Stimulated activated CD8-positive, alpha-beta memory T cell treated with anti-CD3 and anti-CD28 coated beads, Interleukin-7, amount 100 ng/mL, for 48 hours (primary cell): ENCODE results near the gene RIMS1.
"Not testable (repeated sequence)": the region's sequence is repeated elsewhere in the genome, so short reads cannot be mapped to it uniquely, and the experiment has no call there.

Source experiments
- DNase-seq, 2 donors: peaks; one replicate each; pipeline ENCODE4 v3.0.0-alpha.2; 2020; ENCODE audit warnings: low read depth in 1 of 2; ENCODE audit errors: extremely low read depth in 1 of 2

RIMS1 gene

GRCh38 chr6:71982389-71982788 lies 96.0 kb downstream of the RIMS1 start:
- DNase-seq: no peak

GRCh38 chr6:71983131-71983530 lies 96.8 kb downstream of the RIMS1 start:
- DNase-seq: no peak

GRCh38 chr6:71994705-71995271 lies 108.4 kb downstream of the RIMS1 start:
- no peak for DNase-seq

DNA sequence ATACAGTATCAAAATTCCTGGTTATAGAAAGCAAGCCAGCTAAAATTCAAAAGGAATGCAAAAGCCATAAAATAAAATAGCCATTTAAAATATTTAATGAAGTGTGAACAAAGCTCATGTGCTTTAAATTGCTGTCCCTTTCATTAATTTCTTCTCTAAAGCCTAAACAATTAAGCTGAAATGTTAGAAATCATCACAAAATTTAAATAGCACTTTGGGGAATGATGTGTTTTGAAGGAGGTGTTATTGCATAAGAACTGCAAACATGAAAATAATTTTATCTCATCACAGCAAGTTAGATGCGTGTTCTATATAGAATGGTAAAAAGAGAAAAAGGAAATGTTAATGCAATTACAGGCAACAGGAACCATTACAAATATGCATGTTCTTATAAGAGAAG lies 111.0 kb downstream of the RIMS1 start:
- no peak for DNase-seq

DNA sequence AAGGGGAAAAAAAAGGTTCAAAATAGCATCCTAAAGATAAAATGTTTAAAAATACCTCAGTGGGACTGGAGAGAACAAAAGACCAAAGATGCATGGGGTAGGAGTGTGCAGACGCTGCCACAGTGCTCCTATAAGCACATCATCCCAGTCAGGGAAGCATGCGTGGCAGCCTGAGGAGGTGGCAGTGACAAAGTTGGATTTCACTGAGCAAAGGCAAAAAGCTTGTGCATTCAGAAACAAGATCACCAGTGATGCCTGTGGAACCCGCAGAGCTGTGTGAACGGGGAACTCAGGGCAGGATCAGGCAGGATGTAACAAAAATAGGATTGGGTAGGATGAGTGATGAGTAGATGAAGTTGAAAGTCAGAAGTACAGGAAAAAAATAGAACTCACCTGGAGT lies 116.1 kb downstream of the RIMS1 start:
- DNase-seq: no peak

GRCh38 chr6:72006591-72006990 lies 120.2 kb downstream of the RIMS1 start:
- DNase-seq: not testable (repeated sequence)

GRCh38 chr6:72022830-72023229 lies 136.5 kb downstream of the RIMS1 start:
- DNase-seq: no peak

DNA sequence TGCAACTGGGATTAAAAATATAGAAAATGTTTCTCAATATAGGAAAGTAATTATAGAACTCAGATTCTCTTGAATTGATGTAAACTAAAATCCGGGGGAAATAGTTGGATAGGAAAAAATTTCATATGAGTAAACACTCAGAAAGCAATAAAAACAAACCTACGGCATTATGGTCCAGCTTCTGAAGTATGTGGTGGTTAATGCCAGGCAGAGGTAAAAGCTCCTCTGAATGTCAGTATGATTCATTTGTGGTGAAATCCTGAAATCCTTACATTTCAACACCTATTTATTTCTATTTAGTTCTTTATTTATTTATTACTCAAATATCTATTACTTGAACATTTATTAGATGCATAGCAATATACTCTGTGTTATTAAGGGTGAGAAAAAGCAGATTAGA lies 145.1 kb downstream of the RIMS1 start:
- no peak for DNase-seq

GRCh38 chr6:72032086-72032485 lies 145.7 kb downstream of the RIMS1 start:
- DNase-seq: no peak

DNA sequence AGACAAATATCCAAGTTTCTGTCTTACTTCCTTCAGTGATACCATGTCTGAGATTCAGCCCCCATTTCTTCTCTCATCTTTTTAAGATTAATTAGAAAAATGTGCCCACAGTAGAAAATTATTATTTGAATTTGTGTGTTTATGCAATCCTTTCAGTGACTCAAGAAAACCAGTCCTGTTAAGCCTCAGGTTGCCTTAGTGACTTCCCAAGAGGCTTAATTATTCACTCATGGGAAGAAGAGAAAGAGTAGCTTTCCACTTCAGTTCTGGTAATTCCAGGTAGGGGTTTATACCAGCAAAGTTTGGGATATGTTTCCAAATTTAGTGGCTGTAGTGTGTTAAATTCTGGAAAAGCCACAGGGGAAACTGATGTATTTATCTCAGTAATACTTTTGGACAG lies 149.1 kb downstream of the RIMS1 start:
- no peak for DNase-seq

- DNase-seq: no peak
These were observed 149.6 kb downstream of the RIMS1 start for GRCh38 chr6:72035966-72036365.

DNA sequence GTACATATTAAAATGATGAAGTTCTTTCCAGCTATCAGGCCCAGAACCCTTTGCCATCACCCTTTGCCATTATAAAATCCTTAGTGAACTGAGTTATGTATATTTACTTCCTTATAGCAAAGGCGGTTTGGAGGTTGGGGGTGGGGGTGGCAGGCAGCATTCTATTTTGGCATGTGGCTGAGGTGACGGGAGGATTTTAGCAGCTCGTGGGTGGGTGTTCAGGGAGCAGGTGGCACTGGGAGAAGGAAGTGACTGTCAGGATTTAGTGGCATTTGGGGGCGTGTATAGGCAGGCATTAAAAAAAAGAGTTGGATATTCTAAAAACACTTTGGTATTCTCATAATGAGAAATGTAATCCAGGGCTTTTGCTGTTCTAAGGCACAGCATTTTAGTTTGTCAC lies 150.7 kb downstream of the RIMS1 start:
- no peak for DNase-seq

DNA sequence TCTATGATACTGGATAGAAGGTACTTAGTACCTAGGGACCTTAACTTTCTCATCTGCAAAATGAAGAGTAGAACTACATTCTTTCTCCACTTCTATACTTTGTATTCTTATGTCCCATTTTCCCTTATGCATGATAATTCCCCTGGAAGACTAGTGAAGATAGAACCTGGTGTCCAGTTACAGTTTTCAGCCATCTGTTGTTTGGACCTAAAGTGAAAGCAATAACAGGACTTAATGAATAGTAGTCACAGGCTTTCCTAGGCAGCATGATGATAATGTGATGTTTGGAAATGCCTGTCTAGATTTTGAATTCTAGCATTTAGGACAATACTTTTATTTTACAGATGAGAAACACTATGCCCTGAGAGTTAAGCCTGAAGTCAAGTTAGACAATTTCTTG lies 153.8 kb downstream of the RIMS1 start:
- DNase-seq: no peak

DNA sequence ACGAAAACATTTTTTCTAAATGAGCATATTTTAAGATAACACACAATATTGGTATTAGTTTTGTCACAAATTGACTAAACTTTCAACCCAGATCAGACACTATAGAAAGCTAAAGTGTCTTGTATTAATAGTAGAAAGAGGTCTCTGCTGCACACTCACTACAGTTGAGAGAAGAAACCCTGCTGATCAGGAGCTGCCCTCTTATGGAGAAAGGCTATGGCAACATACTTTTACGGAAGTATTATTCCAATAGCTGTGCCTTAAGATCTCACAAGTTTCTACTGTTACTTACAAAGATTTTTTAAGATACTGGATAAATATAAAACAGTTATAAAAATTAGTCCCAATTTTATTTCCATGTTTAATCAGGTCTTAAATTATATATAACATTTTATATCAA lies 155.7 kb downstream of the RIMS1 start:
- DNase-seq: no peak

GRCh38 chr6:72048080-72048479 lies 161.7 kb downstream of the RIMS1 start:
- no peak for DNase-seq

DNA sequence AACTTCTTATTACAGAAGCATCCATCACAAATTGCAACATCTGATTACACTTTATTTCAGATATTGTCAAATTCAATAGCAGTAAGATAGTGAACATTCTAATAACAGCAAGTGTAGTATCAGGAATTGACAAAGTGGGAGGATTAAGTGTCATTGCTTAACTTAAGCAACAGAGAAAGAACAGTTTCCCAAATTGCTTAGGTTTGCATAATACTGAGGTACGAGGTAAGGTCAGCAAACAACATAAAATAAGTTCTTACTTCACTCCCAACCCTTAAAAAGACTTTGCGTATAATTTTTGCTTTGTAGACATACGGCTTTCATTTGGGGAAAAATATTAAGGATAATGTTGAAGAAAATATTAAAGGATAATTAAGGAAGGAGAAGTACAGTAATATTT lies 163.0 kb downstream of the RIMS1 start:
- no peak for DNase-seq

DNA sequence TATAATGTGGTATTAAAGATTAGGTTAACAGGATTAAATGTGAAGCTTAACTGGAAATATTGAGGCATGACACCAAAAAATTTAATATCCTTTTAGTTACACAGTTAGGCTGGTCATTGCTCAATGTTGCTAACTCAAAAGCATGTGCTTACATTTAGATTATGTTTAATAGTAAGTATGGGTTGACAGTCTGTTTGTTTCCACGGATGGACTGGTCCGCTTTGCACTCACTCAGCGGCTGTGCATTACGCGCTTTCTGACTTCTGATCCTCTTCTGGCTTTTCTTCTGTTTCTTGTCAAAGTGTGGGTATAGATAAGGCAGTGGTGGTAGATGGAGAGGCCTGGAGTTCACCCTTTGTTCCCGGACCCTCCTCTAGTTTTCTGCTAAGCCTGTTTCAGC lies 174.9 kb downstream of the RIMS1 start:
- DNase-seq: no peak

GRCh38 chr6:72064399-72064975 lies 178.1 kb downstream of the RIMS1 start:
- DNase-seq: no peak

- DNase-seq: no peak
These were observed 191.7 kb downstream of the RIMS1 start for GRCh38 chr6:72078096-72078495.

DNA sequence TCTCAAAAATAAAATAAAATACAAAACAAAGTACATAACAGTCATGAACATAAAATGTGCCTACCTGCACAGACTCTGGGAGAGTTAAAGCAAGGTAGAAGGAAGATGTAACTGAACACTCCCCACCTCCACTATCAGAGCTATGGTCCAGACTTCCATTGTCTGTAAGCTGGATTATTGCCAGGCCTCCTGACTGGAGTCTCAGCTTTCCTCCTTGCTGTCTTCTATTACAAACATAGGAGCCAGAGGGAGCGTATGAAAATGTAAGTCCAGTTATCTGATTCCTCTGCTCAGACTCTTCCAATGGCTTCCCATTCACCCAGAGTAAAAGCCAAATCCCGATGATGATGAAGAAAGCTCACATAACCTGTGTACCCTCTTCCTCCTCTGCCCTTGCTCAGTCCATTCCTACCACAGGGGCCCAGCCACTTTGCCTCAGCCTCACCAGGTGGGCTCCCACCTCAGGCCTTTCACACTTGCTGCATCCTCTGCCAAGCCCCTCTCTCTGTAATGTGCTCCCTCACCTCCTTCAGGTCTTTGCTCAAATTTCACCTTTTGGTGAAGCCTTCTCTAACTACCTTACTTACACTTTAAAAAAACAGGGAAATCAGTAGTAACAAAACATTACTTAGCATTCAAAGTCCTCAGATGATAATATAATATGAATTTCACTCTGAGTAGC lies 194.1 kb downstream of the RIMS1 start:
- DNase-seq: no peak

DNA sequence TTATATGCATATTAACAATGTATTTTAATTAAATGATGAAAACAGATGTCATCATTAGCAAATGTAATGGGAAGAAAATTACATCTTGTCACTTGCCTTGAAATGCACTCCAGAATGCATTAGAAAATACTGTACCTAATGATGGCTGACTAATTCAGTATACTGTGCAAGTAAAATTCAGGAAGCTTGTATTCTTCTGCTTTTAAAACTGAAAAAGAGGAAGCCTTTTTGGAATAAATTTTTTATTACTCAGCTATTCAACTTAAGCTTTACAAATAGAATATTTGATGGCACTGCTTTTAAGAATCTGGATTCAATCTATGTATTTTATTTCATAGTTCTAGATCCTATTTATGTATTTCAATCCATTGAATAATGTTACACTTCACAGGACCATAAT lies 195.5 kb downstream of the RIMS1 start:
- DNase-seq: no peak

GRCh38 chr6:72083976-72084375 lies 197.6 kb downstream of the RIMS1 start:
- no peak for DNase-seq
